Fibroblast of pulmonary artery (primary cell): ENCODE measurements around the gene RPGRIP1L.
A peak's percentile ranks its signal among the peaks of the same experiment; 100 is the strongest.

ENCODE experiments used
- DNase-seq: peaks from one replicate; pipeline ENCODE4 v3.0.0-alpha.2; 2010; ENCODE audit warnings: low read depth
- H3K4me3 ChIP-seq: replicated peaks from 2 replicates; pipeline ENCODE4 v1.5.1; 2011; ENCODE audit warnings: low read depth, mild to moderate bottlenecking, control low read depth, low read length, moderate library complexity
- TF ChIP-seq, protein P1 (sequence below): IDR thresholded peaks from 2 replicates; pipeline ENCODE4 v1.5.1; 2011; ENCODE audit warnings: mild to moderate bottlenecking, control low read depth, low read length, inconsistent platforms; ENCODE audit errors: missing control alignments

RPGRIP1L gene

DNA sequence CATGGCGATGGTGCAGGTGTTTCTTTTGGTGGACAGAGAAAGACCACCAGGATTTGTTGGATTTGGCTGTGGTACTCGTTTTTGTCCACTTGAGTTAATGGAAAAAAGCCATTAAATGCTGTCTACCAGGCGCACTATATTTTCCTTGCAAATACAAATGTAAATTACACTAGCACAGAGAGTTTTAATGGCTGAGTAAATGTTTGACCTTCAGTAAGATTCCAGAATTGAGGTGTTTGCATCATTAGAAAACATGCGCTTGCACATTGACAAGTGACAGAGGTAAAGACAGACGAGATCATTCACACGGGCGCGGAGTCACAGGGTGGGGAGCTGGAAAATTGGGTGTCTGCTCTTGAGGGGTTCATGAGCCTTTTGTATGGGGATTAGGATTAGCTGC lies 147.1 kb downstream of the RPGRIP1L start:
- no peak for DNase-seq
- TF ChIP-seq, protein P1, sequence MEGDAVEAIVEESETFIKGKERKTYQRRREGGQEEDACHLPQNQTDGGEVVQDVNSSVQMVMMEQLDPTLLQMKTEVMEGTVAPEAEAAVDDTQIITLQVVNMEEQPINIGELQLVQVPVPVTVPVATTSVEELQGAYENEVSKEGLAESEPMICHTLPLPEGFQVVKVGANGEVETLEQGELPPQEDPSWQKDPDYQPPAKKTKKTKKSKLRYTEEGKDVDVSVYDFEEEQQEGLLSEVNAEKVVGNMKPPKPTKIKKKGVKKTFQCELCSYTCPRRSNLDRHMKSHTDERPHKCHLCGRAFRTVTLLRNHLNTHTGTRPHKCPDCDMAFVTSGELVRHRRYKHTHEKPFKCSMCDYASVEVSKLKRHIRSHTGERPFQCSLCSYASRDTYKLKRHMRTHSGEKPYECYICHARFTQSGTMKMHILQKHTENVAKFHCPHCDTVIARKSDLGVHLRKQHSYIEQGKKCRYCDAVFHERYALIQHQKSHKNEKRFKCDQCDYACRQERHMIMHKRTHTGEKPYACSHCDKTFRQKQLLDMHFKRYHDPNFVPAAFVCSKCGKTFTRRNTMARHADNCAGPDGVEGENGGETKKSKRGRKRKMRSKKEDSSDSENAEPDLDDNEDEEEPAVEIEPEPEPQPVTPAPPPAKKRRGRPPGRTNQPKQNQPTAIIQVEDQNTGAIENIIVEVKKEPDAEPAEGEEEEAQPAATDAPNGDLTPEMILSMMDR: no peak
- H3K4me3 ChIP-seq: no peak overlapping the region

DNA sequence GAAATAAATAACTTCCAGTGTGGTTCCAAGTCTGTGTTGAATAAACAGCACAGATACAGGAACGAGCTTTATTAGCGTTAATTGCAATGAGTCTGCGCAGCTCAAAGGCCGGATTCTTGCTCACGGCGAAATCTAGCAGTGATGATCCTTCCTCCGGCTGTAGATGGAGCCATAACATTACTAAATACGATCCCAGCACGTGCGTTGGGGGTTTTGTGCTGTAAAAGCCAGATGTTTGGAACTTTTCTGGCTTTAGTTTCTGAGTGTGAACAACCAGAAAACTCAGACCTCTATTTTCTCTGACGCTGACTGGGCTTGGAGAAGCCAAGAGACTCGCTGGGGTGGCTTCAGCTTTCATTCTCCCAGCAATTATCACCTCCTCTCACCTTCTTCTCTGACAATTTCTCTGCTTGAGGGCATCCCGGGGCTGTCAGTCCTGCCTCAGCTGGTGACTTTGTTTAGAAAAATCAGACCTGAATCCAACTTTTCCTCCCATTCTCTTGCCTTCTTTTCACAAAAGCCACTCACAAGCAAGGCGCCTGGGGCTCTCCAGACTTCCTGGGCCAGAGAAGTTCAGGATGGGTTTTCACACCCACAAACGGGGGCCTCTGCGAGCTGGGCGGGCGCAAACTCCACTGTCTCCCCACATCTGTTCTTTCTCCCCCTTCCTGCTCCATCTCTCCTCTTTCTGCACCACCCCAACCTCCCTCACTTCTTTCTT lies 153.5 kb downstream of the RPGRIP1L start:
- no peak overlapping the region for H3K4me3 ChIP-seq
- peak; percentile 89 for DNase-seq
- TF ChIP-seq, protein P1: peak; percentile 81
